Uterus (tissue), 4 donors: ENCODE results near the gene MLIP. TPM values are rescaled to one million over a fixed set of nuclear protein-coding genes. Genes with fewer than 3 reads are reported as not detected.

Experiments
- DNase-seq, 2 donors: peaks; one replicate each; pipeline ENCODE4 v3.0.0-alpha.2; 2019 to 2020
- H3K27ac ChIP-seq, 2 donors: fragments of 200-600 bp; sonication (generic); 1 replicate in 1 of 2; 2 replicates in 1 of 2; pipeline ENCODE4 v1.5.1; 2016 to 2018
- H3K27me3 ChIP-seq, 2 donors: fragments of 200-600 bp; sonication (generic); one replicate each; pipeline ENCODE4 v1.5.1; 2018 to 2019; ENCODE audit warnings: control low read depth in 1 of 2
- H3K36me3 ChIP-seq, 2 donors: fragments of 200-600 bp; sonication (generic); one replicate each; pipeline ENCODE4 v1.5.1; 2019; ENCODE audit warnings: control low read depth in 1 of 2
- H3K4me1 ChIP-seq, 2 donors: fragments of 200-600 bp; sonication (generic); one replicate each; pipeline ENCODE4 v1.5.1; 2018 to 2019; ENCODE audit warnings: control low read depth in 1 of 2
- H3K4me3 ChIP-seq, 2 donors: fragments of 200-600 bp; sonication (generic); 1 replicate in 1 of 2; 2 replicates in 1 of 2; pipeline ENCODE4 v1.5.1; 2018 to 2019; ENCODE audit warnings: mild to moderate bottlenecking in 1 of 2
- H3K9me3 ChIP-seq, 2 donors: fragments of 200-600 bp; sonication (generic); one replicate each; pipeline ENCODE4 v1.5.1; 2019; ENCODE audit warnings: control low read depth in 1 of 2
- POLR2A ChIP-seq, 2 donors: fragments of 450-650 bp; IDR thresholded peaks; one replicate each; pipeline ENCODE4 v1.6.1; 2016; ENCODE audit warnings: antibody characterized with exemption in 2 of 2, mild to moderate bottlenecking in 1 of 2, moderate library complexity in 1 of 2
- intact Hi-C: fragments of 100-400 bp; cut with DNase I; formaldehyde crosslinking; loops from one replicate; pipeline ENCODE4 v1.15.1; 2023; ENCODE audit warnings: low total_unique reads
- total RNA-seq, 4 donors: library from RNA; depleted of rRNA in 3 of 4; stranded (reverse); fragments of >200 nt in 3 of 4; gene quantifications; one replicate each; pipeline versions ENCODE4 v1.1.0 to v1.2.4, GENCODE V29; 2014 to 2023
- TF ChIP-seq, protein P1 (sequence below), 4 experiments: fragments of 200-600 bp in 2 of 4; fragments of 450-650 bp in 2 of 4; sonication (generic) in 2 of 4; IDR thresholded peaks; one replicate each; pipeline ENCODE4 v1.5.1; 2016 to 2019; ENCODE audit warnings: antibody characterized with exemption in 4 of 4, mild to moderate bottlenecking in 2 of 4, moderate library complexity in 1 of 4
- donor health status: DM: yes; HTN: yes; CAD: no.

MLIP gene
- total RNA-seq, 4 donors from 2014 or later, result not detected

DNA sequence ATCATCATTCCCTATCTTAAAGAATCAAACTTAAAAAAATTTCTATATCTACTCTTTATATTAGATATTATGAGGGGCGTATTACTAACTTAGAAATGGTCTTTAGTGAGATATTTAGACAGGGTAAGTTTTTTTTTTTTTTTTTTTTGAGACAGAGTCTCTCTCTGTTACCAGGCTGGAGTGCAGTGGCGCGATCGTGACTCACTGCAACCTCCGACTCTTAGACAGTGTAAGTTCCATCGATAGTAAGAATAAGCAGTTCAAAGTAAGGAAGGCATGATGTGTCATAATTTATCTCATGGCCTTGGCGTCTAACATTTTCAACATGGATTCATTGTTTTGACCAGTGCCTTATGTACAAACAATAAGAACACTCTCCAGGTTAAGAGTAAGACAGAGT lies 72.4 kb downstream of the MLIP start:
- no peak overlapping the region for H3K27ac ChIP-seq
- TF ChIP-seq POLR2A (IDR thresholded peaks at IDR 0.05), result no peak
- TF ChIP-seq, protein P1, sequence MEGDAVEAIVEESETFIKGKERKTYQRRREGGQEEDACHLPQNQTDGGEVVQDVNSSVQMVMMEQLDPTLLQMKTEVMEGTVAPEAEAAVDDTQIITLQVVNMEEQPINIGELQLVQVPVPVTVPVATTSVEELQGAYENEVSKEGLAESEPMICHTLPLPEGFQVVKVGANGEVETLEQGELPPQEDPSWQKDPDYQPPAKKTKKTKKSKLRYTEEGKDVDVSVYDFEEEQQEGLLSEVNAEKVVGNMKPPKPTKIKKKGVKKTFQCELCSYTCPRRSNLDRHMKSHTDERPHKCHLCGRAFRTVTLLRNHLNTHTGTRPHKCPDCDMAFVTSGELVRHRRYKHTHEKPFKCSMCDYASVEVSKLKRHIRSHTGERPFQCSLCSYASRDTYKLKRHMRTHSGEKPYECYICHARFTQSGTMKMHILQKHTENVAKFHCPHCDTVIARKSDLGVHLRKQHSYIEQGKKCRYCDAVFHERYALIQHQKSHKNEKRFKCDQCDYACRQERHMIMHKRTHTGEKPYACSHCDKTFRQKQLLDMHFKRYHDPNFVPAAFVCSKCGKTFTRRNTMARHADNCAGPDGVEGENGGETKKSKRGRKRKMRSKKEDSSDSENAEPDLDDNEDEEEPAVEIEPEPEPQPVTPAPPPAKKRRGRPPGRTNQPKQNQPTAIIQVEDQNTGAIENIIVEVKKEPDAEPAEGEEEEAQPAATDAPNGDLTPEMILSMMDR (IDR thresholded peaks at IDR 0.05), result no peak
- no peaks in the 10 kb centered on the region for H3K4me1 ChIP-seq
- H3K36me3 ChIP-seq, result no peaks in the 10 kb centered on the region
- H3K9me3 ChIP-seq, result no peaks in the 10 kb centered on the region
- intact Hi-C loops, result no loop called here
- H3K4me3 ChIP-seq, result no peak overlapping the region
- no peak for DNase-seq
- H3K27me3 ChIP-seq, result no peaks in the 10 kb centered on the region

DNA sequence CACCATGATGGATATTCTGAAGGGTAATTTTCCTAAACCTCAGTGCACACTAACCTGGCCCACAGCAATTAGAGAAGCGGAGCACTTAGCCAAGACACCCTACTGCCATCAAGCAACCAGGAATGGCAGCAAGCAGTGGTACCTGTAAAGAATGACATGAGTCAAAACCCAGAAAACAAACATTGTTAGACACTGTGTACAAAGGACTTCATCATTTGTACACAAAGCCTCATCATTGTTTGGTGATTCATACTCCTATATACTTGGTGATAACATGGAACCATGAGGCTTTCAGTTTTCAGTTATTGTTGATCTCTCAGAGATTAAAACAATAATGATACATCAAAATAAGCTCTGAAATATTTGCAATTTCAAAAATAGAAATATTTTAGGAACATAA lies 74.6 kb downstream of the MLIP start:
- no peaks in the 10 kb centered on the region for H3K36me3 ChIP-seq
- no peaks in the 10 kb centered on the region for H3K9me3 ChIP-seq
- H3K27ac ChIP-seq, result no peak overlapping the region
- H3K27me3 ChIP-seq, result no peaks in the 10 kb centered on the region
- no peak for DNase-seq
- intact Hi-C loops, result no loop called here
- H3K4me3 ChIP-seq, result no peak overlapping the region
- TF ChIP-seq, protein P1 (IDR thresholded peaks at IDR 0.05), result no peak
- TF ChIP-seq POLR2A (IDR thresholded peaks at IDR 0.05), result no peak
- no peaks in the 10 kb centered on the region for H3K4me1 ChIP-seq

DNA sequence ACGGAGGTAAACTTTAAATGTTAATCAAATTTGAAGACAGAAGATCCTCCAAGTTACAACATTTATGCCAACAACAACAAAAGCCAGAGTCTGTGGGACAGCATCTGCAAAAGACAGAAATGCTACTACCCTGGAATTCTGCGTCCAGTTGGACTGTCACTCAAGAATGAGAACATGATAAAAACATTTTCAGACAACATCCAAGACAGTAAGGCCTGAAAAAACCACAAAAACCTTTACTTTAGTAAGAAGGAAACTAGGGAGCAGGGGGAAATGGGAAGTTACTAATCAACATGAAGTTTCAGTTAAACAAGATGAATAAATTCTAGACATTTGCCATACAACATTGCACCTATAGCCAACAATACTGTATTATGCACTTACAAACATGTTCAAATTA lies 77.6 kb downstream of the MLIP start:
- Histone ChIP-seq H3K4me3 (no peak overlapping the region), H3K27me3 (no peaks in the 10 kb centered on the region), H3K36me3 (no peaks in the 10 kb centered on the region), H3K9me3 (no peaks in the 10 kb centered on the region), H3K4me1 (no peaks in the 10 kb centered on the region), H3K27ac (no peak overlapping the region)
- no peak for DNase-seq
- no peak for TF ChIP-seq POLR2A (IDR thresholded peaks at IDR 0.05)
- TF ChIP-seq, protein P1 (IDR thresholded peaks at IDR 0.05), result no peak
- intact Hi-C loops, result no loop called here

DNA sequence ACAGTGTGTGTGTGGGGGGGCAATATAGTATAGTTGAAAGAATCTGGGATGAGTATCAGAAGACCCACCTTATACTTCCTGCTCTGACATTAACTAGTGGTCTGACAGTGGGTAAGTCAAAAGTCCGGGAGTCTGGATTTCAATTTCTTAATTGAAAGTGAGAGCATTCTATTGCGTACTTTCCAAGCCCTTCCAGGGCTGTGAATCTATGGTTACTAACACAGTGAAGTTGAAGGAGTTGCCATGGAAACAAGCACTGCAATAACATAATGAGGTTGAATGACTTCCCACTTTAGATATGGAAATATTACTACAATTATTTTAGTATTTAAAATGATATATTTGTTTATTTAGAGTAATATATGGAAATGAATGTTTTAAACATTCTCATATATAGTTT lies 80.2 kb downstream of the MLIP start:
- Histone ChIP-seq H3K27ac (no peak overlapping the region), H3K4me3 (no peak overlapping the region), H3K9me3 (no peaks in the 10 kb centered on the region), H3K4me1 (no peaks in the 10 kb centered on the region), H3K27me3 (no peaks in the 10 kb centered on the region), H3K36me3 (no peaks in the 10 kb centered on the region)
- TF ChIP-seq, protein P1 (IDR thresholded peaks at IDR 0.05), result no peak
- no peak for TF ChIP-seq POLR2A (IDR thresholded peaks at IDR 0.05)
- DNase-seq, result no peak
- intact Hi-C loops, result no loop called here

DNA sequence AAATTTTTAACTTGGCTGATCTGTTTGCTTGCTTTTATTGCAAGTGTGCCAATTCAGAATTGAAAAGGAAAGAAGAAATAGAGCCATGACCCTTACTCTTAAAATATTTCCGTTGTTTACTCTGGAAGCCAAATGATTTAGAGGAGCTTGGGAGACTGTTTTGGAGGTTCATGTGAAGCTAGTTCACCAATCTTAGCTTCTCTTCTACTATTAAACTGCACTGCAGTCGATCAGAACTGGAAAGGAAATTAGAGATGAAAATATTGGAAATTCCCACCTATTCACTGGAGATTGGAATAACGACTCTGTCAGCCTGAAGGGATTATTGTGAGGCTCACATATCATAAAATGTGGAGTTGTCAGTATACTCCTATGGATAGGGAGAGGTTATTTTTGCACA lies 81.8 kb downstream of the MLIP start:
- TF ChIP-seq, protein P1 (IDR thresholded peaks at IDR 0.05), result no peak
- no peak for TF ChIP-seq POLR2A (IDR thresholded peaks at IDR 0.05)
- Histone ChIP-seq H3K9me3 (no peaks in the 10 kb centered on the region), H3K4me1 (no peaks in the 10 kb centered on the region), H3K4me3 (no peak overlapping the region), H3K27ac (no peak overlapping the region), H3K36me3 (no peaks in the 10 kb centered on the region), H3K27me3 (no peaks in the 10 kb centered on the region)
- no peak for DNase-seq
- intact Hi-C loops, result no loop called here
